ENCODE measurements around the gene CEACAM8.

GRCh38 chr19:42561512-42561911 is 33.2 kb downstream of the CEACAM8 start:
- no peak for TF ChIP-seq CTCF (IDR thresholded peaks at IDR 0.05 in 4 of 5, conservative IDR thresholded peaks at IDR 0.05 in 1 of 5)
- TF ChIP-seq POLR2A (IDR thresholded peaks at IDR 0.05), result no peak
